HG03432 (cell line): ENCODE measurements around the gene CEACAM1.
"Not testable (repeated sequence)": the region's sequence is repeated elsewhere in the genome, so short reads cannot be mapped to it uniquely, and the experiment has no call there.

Experiments
- ATAC-seq: cut with Tn5 transposase; IDR thresholded peaks from one replicate; pipeline ENCODE4 v1.9.1; 2021; ENCODE audit warnings: mild to moderate bottlenecking, moderate library complexity; ENCODE audit not compliant: unreplicated experiment

CEACAM1 gene

DNA sequence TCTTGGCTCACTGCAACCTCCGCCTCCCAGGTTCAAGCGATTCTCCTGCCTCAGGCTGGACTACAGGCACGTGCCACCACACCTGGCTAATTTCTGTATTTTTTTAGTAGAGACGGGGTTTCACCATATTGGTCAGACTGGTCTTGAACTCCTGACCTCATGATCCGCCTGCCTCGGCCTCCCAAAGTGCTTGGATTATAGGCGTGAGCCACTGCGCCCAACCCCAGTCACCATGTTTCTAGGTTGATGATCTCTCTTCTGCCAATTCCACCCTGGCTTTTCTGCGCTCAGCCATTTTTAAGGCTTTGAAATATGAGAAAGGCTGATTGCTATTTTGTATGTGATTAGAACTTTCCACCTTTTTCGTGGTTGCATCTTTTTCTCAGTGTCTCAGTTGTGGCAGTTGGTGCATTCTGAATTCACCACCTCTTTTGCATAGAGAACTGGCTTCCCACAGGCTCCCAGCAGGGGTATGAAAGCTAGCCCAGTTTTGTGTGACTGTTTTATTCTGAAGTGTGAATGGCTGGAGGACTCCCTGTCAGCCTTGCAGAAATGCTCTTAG, 15.5 kb downstream of the CEACAM1 start:
- ATAC-seq = peak; percentile 89

DNA sequence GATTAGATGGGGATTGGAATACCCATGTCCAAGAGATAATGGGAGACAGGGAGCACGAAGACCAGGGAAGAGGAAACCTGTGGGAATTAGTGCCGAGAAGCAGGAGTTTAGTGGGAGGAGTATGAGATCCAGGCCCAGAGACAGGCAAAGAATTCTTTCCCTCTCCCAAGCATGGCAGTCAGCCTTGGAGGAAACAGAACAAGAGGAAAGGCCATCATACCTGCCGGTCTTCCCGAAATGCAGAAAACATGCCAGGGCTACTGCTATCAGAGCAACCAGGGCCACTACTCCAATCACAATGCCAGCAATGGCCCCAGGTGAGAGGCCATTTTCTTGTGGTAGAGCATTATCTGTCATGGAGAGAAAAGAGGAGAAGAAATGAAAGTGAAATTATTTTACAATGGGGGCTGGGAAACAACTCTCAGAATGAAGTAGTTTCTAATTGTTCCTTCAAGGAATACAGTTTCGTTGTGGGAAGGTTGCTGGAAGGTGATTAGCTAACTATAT, 16.1 kb downstream of the CEACAM1 start:
- ATAC-seq = no peak

DNA sequence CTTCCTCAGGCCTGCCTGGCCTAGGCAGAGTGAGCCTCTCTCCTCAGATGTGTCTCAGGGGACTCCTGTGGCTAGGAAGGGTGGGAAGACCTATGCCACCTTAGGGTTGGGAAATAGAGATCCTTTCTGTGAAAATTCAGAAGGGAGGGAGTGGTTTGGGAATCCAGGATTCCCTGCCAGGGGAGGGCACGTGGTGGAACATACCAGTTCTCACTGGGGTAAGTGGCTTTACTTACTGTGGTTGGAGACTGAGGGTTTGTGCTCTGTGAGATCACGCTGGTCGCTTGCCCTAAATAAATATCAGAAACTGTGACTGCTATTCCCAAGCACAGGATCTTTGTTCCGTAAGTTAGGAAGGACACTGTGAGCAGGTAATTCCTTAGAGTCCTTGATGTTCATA, 16.9 kb downstream of the CEACAM1 start:
- ATAC-seq = no peak

DNA sequence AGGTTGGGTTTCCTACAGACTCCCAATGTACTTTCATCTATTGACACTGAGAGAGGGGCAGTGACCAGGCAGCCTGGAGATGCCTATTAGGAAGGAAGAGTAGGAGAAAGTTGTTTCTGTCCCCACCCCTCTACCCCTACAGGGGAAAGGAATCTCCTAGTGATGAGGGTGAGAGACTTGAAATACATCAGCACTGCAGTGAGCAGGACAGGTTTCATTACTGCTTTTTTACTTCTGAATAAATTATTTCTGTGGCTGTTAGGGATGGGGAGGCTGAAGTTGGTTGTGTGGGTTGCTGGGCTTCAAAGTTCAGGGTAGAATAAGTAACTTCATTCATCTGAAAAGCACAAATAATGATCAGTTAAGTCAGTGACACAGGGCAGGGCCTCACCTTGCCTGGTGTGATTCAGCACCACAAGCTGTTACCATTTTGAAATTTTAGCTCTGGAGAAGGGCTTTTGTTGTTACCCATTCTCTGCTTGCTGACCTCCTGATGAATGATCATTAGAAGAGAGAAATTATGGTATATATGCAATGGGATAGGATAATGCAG, 19.3 kb downstream of the CEACAM1 start:
- no peak for ATAC-seq

DNA sequence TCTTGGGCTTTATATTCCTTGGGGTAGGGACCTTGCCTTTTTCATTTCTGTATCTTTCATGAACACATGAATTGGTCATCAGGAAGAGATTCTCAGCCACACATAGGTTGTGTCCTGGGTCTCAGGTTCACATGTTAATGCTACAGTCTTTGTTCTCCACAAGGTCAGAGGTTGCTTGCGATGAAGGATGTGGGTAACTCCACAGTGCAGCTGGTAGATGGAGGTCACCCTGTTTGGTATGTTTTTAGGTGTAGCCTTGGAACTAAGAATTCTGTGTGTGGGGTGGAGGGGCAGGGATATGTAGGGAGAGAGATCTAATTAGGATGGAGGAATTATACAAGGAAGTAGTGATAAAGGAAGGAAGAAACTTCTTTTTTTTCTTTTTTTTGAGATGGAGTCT, 23.2 kb downstream of the CEACAM1 start:
- ATAC-seq = no peak

DNA sequence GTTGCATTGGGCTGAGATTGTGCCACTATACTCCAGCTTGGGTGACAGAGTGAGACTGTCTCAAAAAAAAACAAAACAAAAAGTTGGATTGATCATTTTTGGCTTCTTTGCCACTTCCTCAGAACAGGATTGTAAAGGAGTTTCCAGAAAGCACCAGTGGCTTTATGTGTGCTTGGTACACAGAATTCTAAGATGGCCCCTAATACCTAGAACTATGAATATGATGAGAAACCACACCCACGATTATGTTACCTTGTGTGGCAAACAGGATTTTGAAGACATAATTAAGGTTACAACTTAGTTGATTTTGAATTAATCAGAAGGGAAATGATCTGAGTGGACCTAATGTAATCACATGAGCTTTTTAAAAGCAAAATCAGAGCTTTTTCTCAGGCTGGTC, 26.5 kb downstream of the CEACAM1 start:
- ATAC-seq = no peak

DNA sequence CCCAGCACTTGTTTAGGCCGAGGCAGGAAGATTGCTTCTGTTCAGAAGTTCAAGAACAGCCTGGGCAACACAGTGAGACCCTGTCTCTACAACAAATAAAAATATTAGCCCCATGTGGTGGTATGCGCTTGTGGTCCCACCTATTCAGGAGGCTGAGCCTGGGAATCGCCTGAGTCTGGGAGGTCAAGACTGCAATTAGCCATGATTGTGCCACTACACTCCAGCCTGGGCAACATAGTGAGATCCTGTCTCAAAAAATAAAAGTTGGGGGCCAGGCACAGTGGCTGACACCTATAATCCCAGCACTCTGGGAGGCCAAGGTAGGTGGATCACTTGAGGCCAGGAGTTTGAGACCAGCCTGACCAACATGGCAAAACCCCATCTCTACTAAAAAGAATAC, 27.0 kb downstream of the CEACAM1 start:
- ATAC-seq = not testable (repeated sequence)

DNA sequence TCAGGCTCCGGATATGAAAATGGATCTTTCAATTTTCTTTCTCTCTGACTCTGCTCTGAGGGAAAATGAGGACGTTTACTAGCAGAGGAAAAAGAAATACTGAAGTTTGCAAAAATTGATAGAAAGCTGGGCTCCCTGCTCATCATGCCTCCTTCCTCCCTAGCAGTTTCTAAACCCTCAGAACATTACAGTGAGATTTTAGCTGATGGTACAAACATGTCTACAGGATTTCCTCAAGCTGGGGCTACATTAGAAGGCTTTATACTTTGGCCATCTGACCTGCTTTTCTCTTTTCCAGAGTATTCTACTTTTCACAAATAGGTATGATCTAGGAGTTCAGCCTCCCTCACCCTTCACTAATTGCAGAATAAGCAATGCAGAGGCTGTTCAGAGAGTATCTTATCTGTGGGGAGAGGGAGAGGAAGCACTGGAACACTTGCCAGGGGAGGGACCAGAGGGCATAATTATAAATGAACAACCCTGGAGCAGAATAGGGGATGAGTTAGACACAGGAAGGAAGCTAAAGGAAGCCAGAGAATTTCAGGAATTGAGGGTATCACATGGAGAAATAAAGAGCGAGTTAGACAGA, 30.0 kb downstream of the CEACAM1 start:
- ATAC-seq = no peak

DNA sequence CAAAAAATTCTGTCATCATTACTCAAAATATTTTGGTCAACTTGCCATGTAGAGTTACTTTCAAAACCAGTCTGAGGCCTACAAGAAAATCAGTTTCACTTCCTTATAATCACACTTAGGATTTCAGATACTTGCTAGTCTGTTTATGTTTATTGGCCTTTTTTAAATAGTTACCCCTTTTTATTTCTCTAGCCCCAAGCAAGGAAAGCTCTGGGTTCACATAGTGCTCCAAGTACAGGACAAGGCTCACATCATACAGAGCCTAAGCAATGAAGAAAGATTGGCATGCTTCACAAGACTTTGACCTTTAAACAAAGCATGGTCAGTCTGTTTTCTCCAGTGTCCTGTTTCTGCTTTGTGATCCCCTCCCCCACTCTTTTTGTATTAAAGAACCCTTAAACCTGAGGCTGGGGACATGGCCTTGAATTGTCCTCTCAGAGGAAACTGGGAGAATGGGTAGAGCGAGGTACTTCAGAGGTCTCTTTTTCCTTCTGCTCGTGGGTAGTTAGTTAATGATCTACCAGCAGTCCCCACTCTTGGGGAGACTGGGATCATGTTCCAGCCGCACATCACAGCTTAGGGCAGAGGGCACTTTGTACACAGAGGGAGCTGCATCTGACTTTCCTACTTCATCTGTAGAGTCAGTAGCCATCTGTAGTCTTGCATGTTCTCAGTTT, 30.7 kb downstream of the CEACAM1 start:
- no peak for ATAC-seq

DNA sequence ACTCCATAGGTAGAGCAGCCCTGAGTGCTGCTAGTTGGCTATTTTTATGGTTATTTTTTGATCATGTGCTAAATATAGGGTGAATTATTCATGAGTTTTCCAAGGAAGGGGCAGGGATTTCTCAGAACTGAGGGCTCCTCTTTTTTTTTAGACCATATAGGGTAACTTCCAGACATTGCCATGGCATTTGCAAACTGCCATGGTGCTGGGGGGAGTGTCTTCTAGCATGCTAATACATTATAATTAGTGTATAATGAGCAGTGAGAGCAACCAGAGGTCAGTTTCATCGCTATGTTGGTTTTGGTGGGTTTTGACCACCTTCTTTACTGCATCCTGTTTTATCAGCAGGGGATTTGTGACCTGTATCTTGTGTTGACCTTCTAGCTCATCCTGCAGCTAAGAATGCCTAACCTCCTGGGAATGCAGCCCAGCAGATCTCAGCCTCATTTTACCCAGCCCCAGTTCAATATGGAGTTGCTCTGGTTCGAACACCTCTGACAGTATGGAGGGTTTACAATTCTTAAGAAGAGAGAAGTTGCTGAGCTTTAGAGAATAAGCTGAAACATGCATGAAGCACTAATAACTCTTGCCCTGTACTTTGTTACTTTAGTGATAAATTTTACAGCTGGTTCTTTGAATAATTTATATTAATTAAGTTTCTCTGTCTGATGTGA, 31.7 kb downstream of the CEACAM1 start:
- no peak for ATAC-seq

DNA sequence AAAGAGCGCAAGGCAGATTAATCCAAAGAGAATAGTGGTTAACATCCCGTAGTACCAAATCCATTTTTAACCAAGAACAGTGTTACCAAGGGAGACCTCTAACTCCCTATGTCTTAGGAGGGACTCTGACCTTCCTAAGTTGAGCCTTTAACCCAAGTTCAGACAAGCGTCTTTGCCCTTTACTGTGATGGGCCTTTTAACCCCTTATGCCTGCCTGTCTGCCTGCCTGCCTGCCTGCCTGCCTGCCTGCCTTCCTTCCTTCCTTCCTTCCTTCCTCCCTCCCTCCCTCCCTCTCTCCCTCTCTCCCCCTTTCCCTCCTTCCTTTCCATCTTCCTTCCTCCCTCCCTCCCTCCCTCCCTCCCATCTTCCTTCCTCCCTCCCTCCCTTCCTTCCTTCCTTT, 32.6 kb downstream of the CEACAM1 start:
- ATAC-seq = no peak

DNA sequence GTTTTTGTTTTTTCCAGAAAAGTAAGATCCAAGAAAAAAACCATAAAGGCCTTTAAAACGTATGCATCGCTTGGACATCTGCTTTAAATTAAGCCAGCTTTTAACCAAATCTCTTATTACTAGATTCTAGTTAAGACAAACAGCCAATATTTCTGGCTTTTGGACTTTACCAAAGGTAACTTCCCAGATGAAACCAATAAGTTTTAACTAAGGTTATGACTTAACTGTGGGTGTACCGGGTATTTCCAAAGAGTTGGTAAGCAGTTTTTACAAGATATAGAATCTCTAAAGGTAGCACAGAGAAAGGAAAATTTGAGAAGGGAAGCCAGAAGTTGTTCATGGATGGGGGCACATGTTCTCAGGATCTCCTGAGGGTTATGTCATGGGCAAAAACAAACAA, 34.0 kb downstream of the CEACAM1 start:
- ATAC-seq = no peak

DNA sequence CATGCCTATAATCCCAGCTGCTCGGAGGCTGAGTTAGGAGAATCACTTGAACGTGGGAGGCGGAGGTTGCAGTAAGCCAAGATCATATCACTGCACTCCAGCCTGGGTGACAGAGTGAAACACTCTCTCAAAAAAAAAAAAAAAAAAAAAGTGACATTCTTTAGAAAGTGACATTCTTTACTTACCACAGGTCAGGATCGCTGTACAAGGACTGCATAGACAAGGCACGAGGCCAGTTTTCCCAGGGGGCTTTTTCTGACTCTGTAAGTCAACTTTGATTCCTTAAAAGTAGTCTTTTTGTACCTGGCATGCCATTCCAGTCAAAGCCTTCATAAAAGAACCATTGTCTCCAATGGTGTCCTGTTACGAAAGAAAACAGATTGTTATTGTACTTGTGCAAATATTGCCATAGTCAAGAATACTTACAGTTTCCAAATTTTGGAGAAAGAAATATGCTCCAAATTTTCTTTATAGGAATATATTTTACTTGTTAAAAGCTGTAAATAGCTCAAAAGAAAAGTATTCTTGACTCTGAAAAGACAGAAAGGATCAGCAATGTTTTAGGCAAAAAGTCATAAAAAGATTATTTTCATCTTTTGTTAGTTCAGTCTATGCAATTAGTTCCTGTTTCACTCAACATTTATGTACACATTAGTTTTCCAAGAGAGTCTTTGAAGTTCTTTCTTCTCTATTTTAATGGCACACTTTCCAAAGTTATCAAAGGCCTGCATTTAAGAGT, 39.3 kb downstream of the CEACAM1 start:
- no peak for ATAC-seq

DNA sequence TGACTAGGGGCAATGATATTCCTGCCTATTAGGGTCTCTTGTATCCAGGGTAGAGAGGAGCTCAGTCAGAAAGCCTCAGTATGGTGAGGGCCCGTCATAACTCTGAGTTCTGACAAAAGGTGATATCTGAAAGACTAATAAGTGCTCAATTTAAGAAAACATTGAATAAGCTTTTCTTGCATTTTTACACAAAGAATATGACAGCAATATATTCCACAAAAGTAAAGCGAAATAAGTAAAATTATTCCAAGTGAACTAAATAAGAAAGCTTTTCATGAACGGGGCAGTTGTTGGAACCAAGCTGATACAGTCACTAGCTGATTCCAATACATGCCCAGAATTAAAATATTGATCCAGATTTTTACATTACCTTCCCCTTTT, 40.5 kb downstream of the CEACAM1 start:
- ATAC-seq = no peak

DNA sequence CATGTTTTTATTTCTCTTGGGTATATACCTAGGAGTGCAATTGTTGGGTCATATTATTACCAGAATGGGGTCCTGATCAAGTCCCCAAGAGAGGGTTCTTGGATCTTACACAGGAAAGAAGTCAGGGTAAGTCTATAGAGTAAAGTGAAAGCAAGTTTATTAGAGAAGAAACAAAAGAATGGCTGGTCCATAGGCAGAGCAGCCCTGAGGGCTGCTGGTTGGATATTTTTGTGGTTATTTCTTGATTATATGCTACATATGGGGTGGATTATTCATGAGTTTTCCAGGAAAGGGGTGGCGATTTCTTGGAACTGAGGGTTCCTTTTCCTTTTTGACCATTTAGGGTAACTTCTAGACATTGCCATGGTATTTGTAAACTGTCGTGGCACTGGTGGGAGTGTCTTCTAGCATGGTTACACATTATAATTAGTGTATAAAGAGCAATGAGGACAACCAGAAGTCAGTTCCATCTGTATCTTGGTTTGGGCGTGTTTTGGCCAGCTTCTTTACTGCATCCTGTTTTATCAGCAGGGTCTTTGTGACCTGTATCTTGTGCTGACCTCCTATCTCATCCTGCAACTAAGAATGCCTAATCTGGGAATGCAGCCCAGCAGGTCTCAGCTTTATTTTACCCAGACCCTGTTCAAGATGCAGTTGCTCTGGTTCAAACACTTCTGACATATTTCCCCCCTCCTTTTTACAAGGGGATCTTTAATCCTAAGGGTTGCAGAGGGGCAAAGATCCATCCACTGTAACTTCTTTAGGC, 41.1 kb downstream of the CEACAM1 start:
- no peak for ATAC-seq

DNA sequence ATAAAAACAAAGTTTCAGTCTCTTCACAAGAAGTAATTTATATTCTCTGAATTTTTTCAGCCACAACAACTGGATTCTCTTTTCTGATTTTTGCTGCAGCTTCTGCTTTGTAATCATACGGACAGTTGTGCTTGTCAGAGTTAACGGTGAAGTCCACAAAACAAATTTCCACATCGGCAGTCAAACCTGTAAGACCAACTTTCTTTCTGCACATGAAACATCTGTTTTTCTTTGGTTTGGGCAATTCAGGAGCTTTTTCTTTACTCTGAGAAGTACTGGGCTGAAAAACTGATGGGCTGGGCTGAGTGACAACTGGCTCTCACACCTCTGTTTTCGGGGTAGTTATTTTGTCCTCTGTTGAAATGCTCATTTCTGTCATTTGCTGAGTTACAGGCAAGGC, 43.2 kb downstream of the CEACAM1 start:
- not testable (repeated sequence) for ATAC-seq

DNA sequence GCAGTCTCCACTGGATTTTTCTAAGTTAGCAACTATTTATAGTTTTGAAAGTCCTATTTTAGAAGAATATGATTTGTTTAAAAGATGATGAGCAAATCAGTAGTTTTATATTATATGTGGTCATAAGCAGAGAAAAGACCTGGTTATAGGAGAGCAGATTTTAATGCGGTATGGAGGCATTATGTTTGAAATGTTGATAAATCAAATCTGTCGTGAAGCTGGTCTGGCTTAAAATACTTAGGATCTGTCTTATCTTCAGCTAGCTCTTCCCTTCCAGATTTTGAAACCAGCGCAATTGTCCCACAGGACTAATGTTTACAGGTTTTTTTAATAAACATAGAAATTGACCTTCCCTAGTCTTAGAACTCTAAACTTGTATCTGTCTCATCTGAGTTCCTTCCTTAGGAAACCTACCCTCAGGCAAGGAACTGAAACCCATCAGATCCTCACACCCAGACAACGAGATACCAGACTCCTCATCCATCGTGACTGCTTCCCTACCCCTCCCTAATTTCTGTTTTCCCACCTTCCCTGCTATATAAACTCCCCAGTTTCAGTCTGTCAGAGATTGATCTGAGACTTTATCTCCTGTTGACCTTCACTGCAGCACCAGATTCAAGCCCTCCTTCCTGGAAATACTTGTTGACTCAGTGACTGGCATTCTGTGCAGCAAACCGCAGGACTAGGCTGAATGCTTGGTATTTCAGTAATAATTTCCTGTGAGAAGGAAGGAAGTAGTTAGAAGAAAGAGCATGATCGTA, 47.8 kb downstream of the CEACAM1 start:
- no peak for ATAC-seq

DNA sequence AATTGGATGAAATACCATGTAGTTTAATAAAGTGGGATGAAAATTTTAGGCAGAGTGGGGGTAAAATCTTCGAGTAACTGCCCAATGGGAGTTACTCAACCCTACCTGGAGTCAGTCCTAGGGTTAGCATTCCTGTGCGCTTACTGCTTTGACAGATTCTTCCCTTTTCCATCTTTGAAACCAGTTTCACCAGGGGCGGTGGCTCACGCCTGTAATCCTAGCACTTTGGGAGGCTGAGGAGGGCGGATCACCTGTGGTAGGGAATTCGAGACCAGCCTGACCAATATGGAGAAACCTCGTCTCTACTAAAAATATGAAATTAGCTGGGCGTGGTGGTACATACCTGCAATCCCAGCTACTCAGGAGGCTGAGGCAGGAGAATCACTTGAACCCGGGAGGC, 48.5 kb downstream of the CEACAM1 start:
- no peak for ATAC-seq

DNA sequence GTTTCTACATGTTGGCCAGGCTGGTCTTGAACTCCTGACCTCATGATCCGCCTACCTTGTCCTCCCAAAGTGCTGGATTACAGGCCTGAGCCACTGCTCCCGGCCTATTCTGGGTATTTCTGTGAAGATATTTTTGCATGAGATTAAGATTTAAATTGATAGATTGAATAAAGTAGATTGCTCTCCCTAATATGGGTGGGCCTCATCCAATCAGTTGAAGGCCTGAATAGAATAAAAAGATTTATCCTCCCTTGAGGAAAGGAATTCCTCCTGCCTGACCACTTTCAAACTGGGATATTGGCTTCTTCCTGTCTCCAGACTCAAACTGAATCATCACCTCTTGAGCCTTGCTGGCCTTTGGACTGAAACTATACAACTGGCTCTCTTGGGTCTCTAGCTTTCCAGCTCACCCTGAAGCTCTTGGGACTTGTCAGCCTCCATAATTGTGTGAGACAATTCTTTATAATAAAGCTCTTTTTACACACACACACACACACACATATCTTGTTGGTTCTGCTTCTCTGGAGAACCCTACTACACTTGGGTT, 49.4 kb downstream of the CEACAM1 start:
- no peak for ATAC-seq
